ENCODE data around the gene EPHB2. TPM values are rescaled to one million over a fixed set of nuclear protein-coding genes. Genes with fewer than 3 reads are reported as not detected.

The EPHB2 gene
- total RNA-seq, 2 experiments from 2014 or later, result 0.59 TPM; not detected in 1

GRCh38 chr1:22953740-22954141, 243.1 kb downstream of the EPHB2 start:
- BruUV-seq (replicated peaks), result no TSS peak
- intact Hi-C loops (cut with micrococcal nuclease; ENCODE audit: unreplicated experiment), result no loop called here
- POLR2A ChIA-PET, result no interaction called here
- H3K36me3 ChIP-seq (ENCODE audit: insufficient read depth, low read length), result no peaks in the 10 kb centered on the region
- no peaks in the 10 kb centered on the region for H3K9me2 ChIP-seq (ENCODE audit: insufficient read depth, low read length)
- CTCF ChIA-PET (ENCODE audit: unreplicated experiment), result no interaction called here
- H4K20me1 ChIP-seq (ENCODE audit: insufficient read depth, low read length), result no peaks in the 10 kb centered on the region
- TF ChIP-seq EZH2phosphoT487 (IDR thresholded peaks at IDR 0.05; ENCODE audit: borderline replicate concordance, low read depth, low read length) (no peak), CTCF (conservative IDR thresholded peaks at IDR 0.05; ENCODE audit: low read length) (no peak)
- no peak overlapping the region for H3K27ac ChIP-seq (ENCODE audit: low read depth, low read length, poor library complexity, severe bottlenecking)
- H3K4me1 ChIP-seq (ENCODE audit: insufficient read depth, low read length, poor library complexity, severe bottlenecking), result no peaks in the 10 kb centered on the region
- H2AFZ ChIP-seq (ENCODE audit: low read length), result no peak overlapping the region
- no peak for DNase-seq (ENCODE audit: low spot score)
- H3K4me3 ChIP-seq (ENCODE audit: low read depth, low read length, poor library complexity, severe bottlenecking), result no peak overlapping the region
- H3K79me2 ChIP-seq (ENCODE audit: insufficient read depth, low read depth, low read length), result no peaks in the 10 kb centered on the region
- H3K4me2 ChIP-seq (ENCODE audit: low read length), result no peak overlapping the region
- no peaks in the 10 kb centered on the region for H3K9me3 ChIP-seq (ENCODE audit: low read length)

GRCh38 chr1:22955146-22955545, 244.5 kb downstream of the EPHB2 start:
- ChIA-PET POLR2A (interaction anchor here (0.6 to 0.7 kb wide), 2 partner anchors 487 to 504 kb away, joined by 3 to 4 read pairs; no protein-coding TSS in a partner anchor), CTCF (ENCODE audit: unreplicated experiment) (no interaction called here)
- Histone ChIP-seq H3K4me2 (ENCODE audit: low read length) (no peak overlapping the region), H3K9me3 (ENCODE audit: low read length) (no peaks in the 10 kb centered on the region), H2AFZ (ENCODE audit: low read length) (no peak overlapping the region), H3K4me1 (ENCODE audit: insufficient read depth, low read length, poor library complexity, severe bottlenecking) (no peaks in the 10 kb centered on the region), H3K4me3 (ENCODE audit: low read depth, low read length, poor library complexity, severe bottlenecking) (no peak overlapping the region), H3K36me3 (ENCODE audit: insufficient read depth, low read length) (no peaks in the 10 kb centered on the region), H3K79me2 (ENCODE audit: insufficient read depth, low read depth, low read length) (no peaks in the 10 kb centered on the region), H3K9me2 (ENCODE audit: insufficient read depth, low read length) (no peaks in the 10 kb centered on the region), H4K20me1 (ENCODE audit: insufficient read depth, low read length) (no peaks in the 10 kb centered on the region), H3K27ac (ENCODE audit: low read depth, low read length, poor library complexity, severe bottlenecking) (no peak overlapping the region)
- intact Hi-C loops (cut with micrococcal nuclease; ENCODE audit: unreplicated experiment), result no loop called here
- TF ChIP-seq CTCF (conservative IDR thresholded peaks at IDR 0.05; ENCODE audit: low read length), result no peak
- TF ChIP-seq EZH2phosphoT487 (IDR thresholded peaks at IDR 0.05; ENCODE audit: borderline replicate concordance, low read depth, low read length), result no peak
- no TSS peak for BruUV-seq (replicated peaks)
- no peak for DNase-seq (ENCODE audit: low spot score)

GRCh38 chr1:22957066-22957465, 246.4 kb downstream of the EPHB2 start:
- no peak overlapping the region for H2AFZ ChIP-seq (ENCODE audit: low read length)
- intact Hi-C loops (cut with micrococcal nuclease; ENCODE audit: unreplicated experiment), result no loop called here
- H3K9me3 ChIP-seq (ENCODE audit: low read length), result no peaks in the 10 kb centered on the region
- ChIA-PET CTCF (ENCODE audit: unreplicated experiment) (no interaction called here), POLR2A (no interaction called here)
- H3K36me3 ChIP-seq (ENCODE audit: insufficient read depth, low read length), result no peaks in the 10 kb centered on the region
- no peak for TF ChIP-seq CTCF (conservative IDR thresholded peaks at IDR 0.05; ENCODE audit: low read length)
- TF ChIP-seq EZH2phosphoT487 (IDR thresholded peaks at IDR 0.05; ENCODE audit: borderline replicate concordance, low read depth, low read length), result no peak
- no peaks in the 10 kb centered on the region for H3K79me2 ChIP-seq (ENCODE audit: insufficient read depth, low read depth, low read length)
- H3K27ac ChIP-seq (ENCODE audit: low read depth, low read length, poor library complexity, severe bottlenecking), result no peak overlapping the region
- no peaks in the 10 kb centered on the region for H3K9me2 ChIP-seq (ENCODE audit: insufficient read depth, low read length)
- no peak for DNase-seq (ENCODE audit: low spot score)
- no peaks in the 10 kb centered on the region for H3K4me1 ChIP-seq (ENCODE audit: insufficient read depth, low read length, poor library complexity, severe bottlenecking)
- no peaks in the 10 kb centered on the region for H4K20me1 ChIP-seq (ENCODE audit: insufficient read depth, low read length)
- H3K4me3 ChIP-seq (ENCODE audit: low read depth, low read length, poor library complexity, severe bottlenecking), result no peak overlapping the region
- H3K4me2 ChIP-seq (ENCODE audit: low read length), result no peak overlapping the region
- BruUV-seq (replicated peaks), result no TSS peak
